GM12878 (cell line): ENCODE results near the gene OPN1SW. TPM values are rescaled to one million over a fixed set of nuclear protein-coding genes. Genes with fewer than 3 reads are reported as not detected.

Source experiments
- ATAC-seq: fragments of 200-7000 bp; cut with Tn5 transposase; 3 replicates; pipeline ENCODE4 v1.9.1; 2020; ENCODE audit warnings: mild to moderate bottlenecking, moderate library complexity
- BruUV-seq: library from RNA; stranded (reverse); fragments of 400-500 nt; replicated peaks from 2 replicates; lab custom pipeline; 2021; lab: Mats Ljungman, UMichigan
- CTCF ChIA-PET: fragments of 300-600 bp; sonication (Branson Sonifier 250); formaldehyde crosslinking; extraction: SDS; loops from one replicate; lab custom pipeline; 2021; ENCODE audit warnings: inconsistent platforms; lab: Yijun Ruan, JAX
- POLR2A ChIA-PET: fragments of 350-600 bp; formaldehyde crosslinking; extraction: SDS; loops from one replicate; lab custom pipeline; 2021; ENCODE audit warnings: inconsistent platforms; lab: Charles Lee
- RAD21 ChIA-PET: fragments of 300-600 bp; sonication (Branson Sonifier 250); formaldehyde crosslinking; loops from one replicate; lab custom pipeline; 2023; ENCODE audit warnings: antibody characterized with exemption; ENCODE audit not compliant: unreplicated experiment; lab: Charles Lee
- SMC1A ChIA-PET: fragments of 300-600 bp; sonication (Branson Sonifier 250); formaldehyde crosslinking; loops from one replicate; lab custom pipeline; 2023; ENCODE audit not compliant: unreplicated experiment, uncharacterized antibody; lab: Charles Lee
- DNase-seq: peaks from one replicate; pipeline ENCODE4 v3.0.0-alpha.2; 2011; ENCODE audit warnings: low read depth, low spot score
- FAIRE-seq: peaks from 3 replicates; lab custom pipeline; 2011; peaks lifted over from hg19 to GRCh38; lab: Jason Lieb, UNC
- H2AFZ ChIP-seq: 2 replicates; pipeline ENCODE4 v1.6.0; 2011; ENCODE audit warnings: low read depth, low read length, control low read depth; ENCODE audit not compliant: control insufficient read depth
- H3K27ac ChIP-seq: 2 replicates; pipeline ENCODE4 v1.5.1; 2011; ENCODE audit warnings: control low read depth; ENCODE audit not compliant: control insufficient read depth, insufficient read depth
- H3K27me3 ChIP-seq, 2 experiments: replicated peaks in 1 of 2; 2 replicates each; pipeline versions ENCODE4 v1.6.0 to v1.6.1; 2011; ENCODE audit warnings: low read length in 1 of 2; ENCODE audit not compliant: control insufficient read depth in 2 of 2, insufficient read depth in 2 of 2
- H3K36me3 ChIP-seq, 2 experiments: 2 replicates each; pipeline ENCODE4 v1.5.1; 2011; ENCODE audit warnings: low read length in 1 of 2; ENCODE audit not compliant: control insufficient read depth in 2 of 2, insufficient read depth in 2 of 2
- H3K4me1 ChIP-seq: 2 replicates; pipeline ENCODE4 v1.6.1; 2011; ENCODE audit warnings: mild to moderate bottlenecking, low read length, moderate library complexity, mixed read lengths; ENCODE audit not compliant: control insufficient read depth, insufficient read depth
- H3K4me2 ChIP-seq: 2 replicates; pipeline ENCODE4 v1.6.0; 2011; ENCODE audit warnings: control low read depth; ENCODE audit not compliant: control insufficient read depth, insufficient read depth
- H3K4me3 ChIP-seq: fragments of 200-600 bp; sonication (generic); 2 replicates; pipeline ENCODE4 v1.5.1; 2016
- H3K79me2 ChIP-seq: 2 replicates; pipeline ENCODE4 v1.6.0; 2011; ENCODE audit warnings: low read length; ENCODE audit not compliant: control insufficient read depth, insufficient read depth
- H3K9ac ChIP-seq: 2 replicates; pipeline ENCODE4 v1.8.0; 2011; ENCODE audit warnings: low read length, control low read depth, mixed read lengths; ENCODE audit not compliant: control insufficient read depth, insufficient read depth
- H3K9me3 ChIP-seq: replicated peaks from 3 replicates; pipeline ENCODE4 v1.5.1; 2011; ENCODE audit warnings: mild to moderate bottlenecking, low read length; ENCODE audit not compliant: control insufficient read depth, insufficient read depth
- H4K20me1 ChIP-seq: 2 replicates; pipeline ENCODE4 v1.6.0; 2011; ENCODE audit not compliant: control insufficient read depth, insufficient read depth
- ASH2L ChIP-seq: fragments of 300-600, 200-600 bp; sonication (generic); IDR thresholded peaks from 2 replicates; pipeline ENCODE4 v1.6.1; 2017; ENCODE audit warnings: low read depth, mild to moderate bottlenecking, borderline replicate concordance
- CHD1 ChIP-seq: IDR thresholded peaks from 2 replicates; pipeline ENCODE4 v1.6.1; 2012; ENCODE audit warnings: low read depth, low read length, improper control_type of control experiment
- CREM ChIP-seq: IDR thresholded peaks from 2 replicates; pipeline ENCODE4 v1.6.1; 2014; ENCODE audit warnings: antibody characterized with exemption, low read depth
- EZH2 ChIP-seq: IDR thresholded peaks from 2 replicates; pipeline ENCODE4 v1.6.1; 2012; ENCODE audit warnings: low read depth, mild to moderate bottlenecking, control low read depth, inconsistent platforms, low read length, borderline replicate concordance; ENCODE audit not compliant: control insufficient read depth
- IRF3 ChIP-seq: fragments of 450-650 bp; IDR thresholded peaks from 2 replicates; pipeline ENCODE4 v1.6.1; 2014; ENCODE audit warnings: mild to moderate bottlenecking
- IRF4 ChIP-seq: IDR thresholded peaks from 2 replicates; pipeline ENCODE4 v1.6.1; 2011; ENCODE audit warnings: low read depth, low read length
- KAT2A ChIP-seq: conservative IDR thresholded peaks from 2 replicates; pipeline ENCODE4 v1.6.1; 2011; ENCODE audit warnings: low read depth, low read length; ENCODE audit not compliant: control insufficient read depth
- NFXL1 ChIP-seq: fragments of 450-650 bp; IDR thresholded peaks from 2 replicates; pipeline ENCODE4 v1.6.1; 2017; ENCODE audit warnings: antibody characterized with exemption, mild to moderate bottlenecking, borderline replicate concordance
- NFYA ChIP-seq: IDR thresholded peaks from 2 replicates; pipeline ENCODE4 v1.6.1; 2011; ENCODE audit warnings: low read depth, mild to moderate bottlenecking, low read length, improper control_type of control experiment, borderline replicate concordance
- PAX5 ChIP-seq: IDR thresholded peaks from 2 replicates; pipeline ENCODE4 v1.6.1; 2011; ENCODE audit warnings: low read depth, low read length, borderline replicate concordance
- POLR2AphosphoS5 ChIP-seq: IDR thresholded peaks from 2 replicates; pipeline ENCODE4 v1.6.1; 2011; ENCODE audit warnings: mild to moderate bottlenecking, low read length, inconsistent platforms
- PRDM15 ChIP-seq: fragments of 450-650 bp; formaldehyde crosslinking; IDR thresholded peaks from 2 replicates; pipeline ENCODE4 v1.4.0; 2020; ENCODE audit warnings: mild to moderate bottlenecking, moderate library complexity
- RELA ChIP-seq: fragments of 450-650 bp; IDR thresholded peaks from 2 replicates; pipeline ENCODE4 v1.8.0; 2014; ENCODE audit warnings: borderline replicate concordance; ENCODE audit not compliant: partially characterized antibody
- RUNX3 ChIP-seq: IDR thresholded peaks from 2 replicates; pipeline ENCODE4 v1.6.1; 2012; ENCODE audit warnings: low read length, inconsistent platforms
- TBL1XR1 ChIP-seq: IDR thresholded peaks from 2 replicates; pipeline ENCODE4 v1.6.1; 2012; ENCODE audit warnings: low read depth, low read length, improper control_type of control experiment
- TCF3 ChIP-seq: IDR thresholded peaks from 2 replicates; pipeline ENCODE4 v1.6.1; 2012; ENCODE audit warnings: low read depth, mild to moderate bottlenecking, low read length, borderline replicate concordance; ENCODE audit not compliant: insufficient read depth
- ZNF622 ChIP-seq: fragments of 450-650 bp; IDR thresholded peaks from 2 replicates; pipeline ENCODE4 v1.6.1; 2017; ENCODE audit warnings: mild to moderate bottlenecking, inconsistent platforms
- WGBS: methylation state at CpG from one replicate; pipeline ENCODE4 v1.1.6; 2016; ENCODE audit warnings: low lambda C conversion rate; ENCODE audit not compliant: insufficient replicate concordance, insufficient coverage; ENCODE audit errors: missing lambda C conversion rate; 5-methylcytosine and 5-hydroxymethylcytosine counted together
- in situ Hi-C: fragments of 300-500 bp; cut with MboI; formaldehyde crosslinking; loops from 9 replicates; pipeline ENCODE4 v1.14.3; 2018; ENCODE audit warnings: mixed read lengths
- intact Hi-C: fragments of 100-400 bp; cut with micrococcal nuclease; formaldehyde crosslinking; loops from one replicate; pipeline ENCODE4 v1.14.2; 2022; ENCODE audit not compliant: unreplicated experiment
- polyA plus RNA-seq, 11 experiments: library from polyadenylated mRNA; depleted of rRNA in 4 of 11; unstranded in 6 of 11; stranded (reverse) in 5 of 11; fragments of >200 nt; fragmentation: Nextera tagmentation in 4 of 11; fragmentation: Illumina TruSeq in 1 of 11; extraction: Ambion mirVana in 4 of 11; extraction: Trizol in 1 of 11; gene quantifications; 1 replicate in 1 of 11; 2 replicates in 10 of 11; pipeline versions ENCODE4 v1.2.1 to v1.2.3, GENCODE V29; 2011 to 2016; ENCODE audit warnings: inconsistent platforms in 2 of 11, missing spikeins in 2 of 11, low read depth in 1 of 11
- total RNA-seq, 4 experiments: library from RNA; depleted of rRNA in 3 of 4; stranded (reverse); fragments of >200 nt in 3 of 4; fragmentation: Illumina TruSeq in 1 of 4; extraction: Trizol in 1 of 4; gene quantifications; 2 replicates each; pipeline versions ENCODE4 v1.2.1 to v1.2.3, GENCODE V29; 2013 to 2021
- TF ChIP-seq, protein P1 (sequence below): fragments of 450-650 bp; IDR thresholded peaks from 2 replicates; pipeline ENCODE4 v1.6.1; 2016; ENCODE audit warnings: mild to moderate bottlenecking

OPN1SW gene
- total and polyA plus RNA-seq, 10 of the 15 experiments (the other 5 are each of a cell fraction or from before 2014, with no cell fraction given) = 0.11 to 0.35 (median 0.19) TPM; not detected in 6

GRCh38 chr7:128767475-128768110 is 8.0 kb downstream of the OPN1SW start:
- DNase-seq = no peak
- WGBS = 93% methylated on average over 6 of the region's 6 CpGs
- CTCF ChIA-PET = interaction anchor here (1.1 kb wide), 1 partner anchor 10 kb away, joined by 3 read pairs; no protein-coding TSS in a partner anchor
- no peak for ATAC-seq
- no peaks in the 10 kb centered on the region for H3K4me1 ChIP-seq
- no peak overlapping the region for H3K27ac ChIP-seq
- BruUV-seq = no TSS peak
- no peak overlapping the region for H3K4me2 ChIP-seq
- no peaks in the 10 kb centered on the region for H4K20me1 ChIP-seq
- no peak overlapping the region for H2AFZ ChIP-seq
- H3K4me3 ChIP-seq = no peak overlapping the region
- H3K27me3 ChIP-seq = no peaks in the 10 kb centered on the region
- no peak for TF ChIP-seq PRDM15 (CRISPR knock-in tag)
- TF ChIP-seq NFXL1 = no peak
- no peak for TF ChIP-seq IRF4
- TF ChIP-seq ASH2L = no peak
- no peak for TF ChIP-seq KAT2A
- no peak for TF ChIP-seq NFYA
- no peak for TF ChIP-seq CHD1
- TF ChIP-seq RELA = no peak
- TF ChIP-seq, protein P1, sequence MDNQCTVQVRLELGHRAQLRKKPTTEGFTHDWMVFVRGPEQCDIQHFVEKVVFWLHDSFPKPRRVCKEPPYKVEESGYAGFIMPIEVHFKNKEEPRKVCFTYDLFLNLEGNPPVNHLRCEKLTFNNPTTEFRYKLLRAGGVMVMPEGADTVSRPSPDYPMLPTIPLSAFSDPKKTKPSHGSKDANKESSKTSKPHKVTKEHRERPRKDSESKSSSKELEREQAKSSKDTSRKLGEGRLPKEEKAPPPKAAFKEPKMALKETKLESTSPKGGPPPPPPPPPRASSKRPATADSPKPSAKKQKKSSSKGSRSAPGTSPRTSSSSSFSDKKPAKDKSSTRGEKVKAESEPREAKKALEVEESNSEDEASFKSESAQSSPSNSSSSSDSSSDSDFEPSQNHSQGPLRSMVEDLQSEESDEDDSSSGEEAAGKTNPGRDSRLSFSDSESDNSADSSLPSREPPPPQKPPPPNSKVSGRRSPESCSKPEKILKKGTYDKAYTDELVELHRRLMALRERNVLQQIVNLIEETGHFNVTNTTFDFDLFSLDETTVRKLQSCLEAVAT = no peak
- no peak for TF ChIP-seq RUNX3
- no peak for TF ChIP-seq ZNF622
- no peak for TF ChIP-seq POLR2AphosphoS5
- no peak for TF ChIP-seq TBL1XR1
- TF ChIP-seq TCF3 = no peak
- no peak for TF ChIP-seq EZH2
- TF ChIP-seq IRF3 = no peak
- TF ChIP-seq PAX5 = no peak
- no peak for TF ChIP-seq CREM
- peaks cover 10 to 23% of the 10 kb centered on the region in 2 experiments for H3K36me3 ChIP-seq
- H3K9me3 ChIP-seq = no peaks in the 10 kb centered on the region
- RAD21 ChIA-PET = no interaction called here
- FAIRE-seq = no peak
- no peaks in the 10 kb centered on the region for H3K79me2 ChIP-seq
- in situ Hi-C loops (no loop called here), intact Hi-C loops (no loop called here)
- SMC1A ChIA-PET = interaction anchor here (1.6 to 2.7 kb wide), 3 partner anchors 10 to 14 kb away, joined by 4 to 11 read pairs (median 5); no protein-coding TSS in a partner anchor
- POLR2A ChIA-PET = interaction anchor here (0.7 kb wide), 1 partner anchor 33 kb away, joined by 4 read pairs; no protein-coding TSS in a partner anchor
- H3K9ac ChIP-seq = no peak overlapping the region
